ENCODE measurements around the gene EPHB4.
A peak's percentile ranks its signal among the peaks of the same experiment; 100 is the strongest.
"Not testable (repeated sequence)": the region's sequence is repeated elsewhere in the genome, so short reads cannot be mapped to it uniquely, and the experiment has no call there.

Gene EPHB4

GRCh38 chr7:100785878-100786277, 41.4 kb downstream of the EPHB4 start:
- DNase-seq = no peak

GRCh38 chr7:100783804-100784203, 43.5 kb downstream of the EPHB4 start:
- DNase-seq = no peak

DNA sequence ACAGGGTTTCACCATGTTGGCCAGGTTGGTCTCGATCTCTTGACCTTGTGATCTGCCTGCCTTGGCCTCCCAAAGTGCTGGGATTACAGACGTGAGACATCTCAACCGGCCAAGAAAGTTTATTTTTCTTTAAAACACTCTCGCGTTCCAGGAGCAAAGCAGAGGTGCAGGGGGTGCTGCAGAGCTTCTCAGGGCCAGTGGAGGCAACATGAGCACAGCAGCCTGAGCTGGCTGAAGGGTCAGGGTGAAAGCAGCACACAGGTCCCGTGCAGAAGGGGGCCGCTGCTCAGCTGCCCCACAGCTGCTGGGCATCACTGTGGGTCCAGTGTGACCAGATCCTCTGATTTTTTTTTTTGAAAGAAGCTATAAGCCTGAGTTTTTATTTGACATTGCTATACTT, 46.1 kb downstream of the EPHB4 start:
- no peak for DNase-seq

DNA sequence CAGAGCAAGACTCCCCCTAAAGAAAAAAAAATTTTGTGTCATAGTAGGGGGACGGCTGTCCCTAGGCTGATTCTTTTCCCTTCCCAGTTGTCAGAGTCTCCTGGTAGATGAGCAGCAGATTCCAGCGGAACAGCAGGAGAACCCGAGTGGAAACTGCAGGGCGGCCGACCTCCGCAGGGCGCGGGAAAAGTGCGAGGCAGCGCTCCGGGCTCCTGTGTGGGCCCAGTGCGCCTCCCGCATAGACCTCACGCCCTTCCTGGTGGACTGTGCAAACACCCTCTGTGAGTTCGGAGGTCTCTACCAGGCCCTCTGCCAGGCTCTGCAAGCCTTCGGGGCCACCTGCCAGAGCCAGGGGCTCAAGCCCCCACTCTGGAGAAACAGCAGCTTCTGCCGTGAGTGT, 48.0 kb downstream of the EPHB4 start:
- DNase-seq = no peak

DNA sequence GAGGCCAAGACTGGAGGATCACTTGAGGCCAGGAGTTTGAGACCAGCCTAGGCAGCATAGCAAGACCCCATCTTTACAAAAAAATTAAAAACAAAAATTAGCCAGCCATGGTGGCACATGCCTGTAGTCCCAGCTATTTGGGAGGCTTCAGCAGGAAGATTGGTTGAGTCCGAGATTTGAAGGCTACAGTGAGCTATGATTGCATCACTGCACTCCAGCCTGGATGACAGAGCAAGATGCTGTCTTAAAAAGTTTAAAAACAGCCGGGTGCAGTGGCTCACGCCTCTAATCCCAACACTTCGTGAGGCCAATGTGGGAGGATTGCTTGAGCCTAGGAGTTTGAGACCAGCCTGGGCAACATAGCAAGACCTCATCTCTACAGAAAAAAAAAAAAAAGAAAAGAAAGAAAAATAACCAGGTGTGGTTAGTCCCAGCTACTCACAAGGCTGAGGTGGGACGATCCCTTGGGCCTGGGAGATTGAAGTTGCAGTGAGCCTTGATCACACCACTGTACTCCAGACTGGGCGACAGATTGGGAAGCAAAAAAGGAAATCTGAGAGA, 49.2 kb downstream of the EPHB4 start:
- no peak for DNase-seq

- no peak for DNase-seq
Measured at GRCh38 chr7:100773491-100773890, 53.8 kb downstream of the EPHB4 start.

DNA sequence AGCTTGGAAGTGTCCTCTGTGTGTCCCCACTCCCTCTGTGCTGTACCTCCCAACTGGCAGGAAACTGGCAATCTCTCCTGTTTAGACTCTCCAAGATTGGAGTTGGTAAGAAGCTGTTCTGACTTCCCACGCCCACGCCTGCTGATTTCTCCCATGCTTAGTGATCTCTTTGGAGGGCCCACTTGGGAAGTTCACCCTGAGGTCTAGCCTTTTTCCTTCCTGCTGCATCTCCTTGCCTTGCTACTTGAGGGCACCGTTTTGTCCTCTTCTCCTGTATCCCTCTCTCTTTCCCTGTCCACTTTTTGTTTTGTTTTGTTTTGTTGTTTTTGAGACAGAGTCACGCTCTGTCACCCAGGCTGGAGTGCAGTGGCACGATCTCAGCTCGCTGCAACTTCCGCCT, 58.5 kb downstream of the EPHB4 start:
- DNase-seq = no peak

- no peak for DNase-seq
Measured at GRCh38 chr7:100765250-100765649, 62.1 kb downstream of the EPHB4 start.

DNA sequence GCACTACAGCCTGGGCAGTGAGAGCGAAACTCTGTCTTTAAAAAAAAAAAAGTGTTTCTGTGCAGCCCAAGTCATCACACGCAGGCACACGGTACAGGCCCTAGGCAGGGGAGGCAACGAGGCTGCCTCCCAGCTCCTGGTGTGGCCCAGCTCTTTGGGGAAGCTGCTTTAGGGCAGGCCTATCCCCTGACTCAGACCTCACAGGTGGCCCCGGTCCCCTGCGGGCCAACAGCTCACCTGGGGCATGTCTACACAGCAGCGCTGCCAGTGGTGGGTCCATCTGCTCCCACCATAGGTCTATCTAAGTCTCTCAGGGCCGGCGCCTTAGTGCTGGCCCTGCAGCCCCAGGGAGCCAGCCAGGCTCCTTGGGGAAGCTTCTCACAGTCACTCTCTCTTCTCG, 62.5 kb downstream of the EPHB4 start:
- DNase-seq = no peak

DNA sequence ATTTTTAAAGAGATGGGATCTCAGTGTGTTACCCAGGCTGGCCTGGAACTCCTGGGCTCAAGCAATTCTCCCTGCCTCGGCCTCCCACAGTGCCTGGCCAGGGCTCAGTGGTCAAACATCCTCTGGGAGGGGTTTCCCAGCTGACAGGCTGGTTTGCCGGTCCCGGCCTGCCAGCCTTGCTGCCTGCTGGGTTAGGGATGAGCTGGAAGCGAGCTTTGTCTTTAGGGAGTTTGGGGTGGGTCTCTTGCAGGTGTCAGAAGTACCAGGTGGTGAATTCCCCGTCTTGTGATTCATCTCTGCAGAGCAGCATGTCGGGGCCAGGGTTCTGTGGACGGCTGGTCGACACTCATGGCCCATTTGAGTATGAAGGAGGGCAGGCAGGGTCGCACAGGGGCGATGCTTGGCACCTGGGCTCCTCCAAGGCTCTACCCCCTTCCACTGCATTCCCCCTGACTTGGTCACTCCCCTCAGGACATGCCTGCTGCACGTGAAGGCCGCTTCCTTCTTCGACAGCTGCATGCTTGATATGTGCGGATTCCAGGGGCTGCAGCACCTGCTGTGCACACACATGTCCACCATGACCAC, 63.7 kb downstream of the EPHB4 start:
- DNase-seq = peak in 1 of 2 experiments; percentile 1

DNA sequence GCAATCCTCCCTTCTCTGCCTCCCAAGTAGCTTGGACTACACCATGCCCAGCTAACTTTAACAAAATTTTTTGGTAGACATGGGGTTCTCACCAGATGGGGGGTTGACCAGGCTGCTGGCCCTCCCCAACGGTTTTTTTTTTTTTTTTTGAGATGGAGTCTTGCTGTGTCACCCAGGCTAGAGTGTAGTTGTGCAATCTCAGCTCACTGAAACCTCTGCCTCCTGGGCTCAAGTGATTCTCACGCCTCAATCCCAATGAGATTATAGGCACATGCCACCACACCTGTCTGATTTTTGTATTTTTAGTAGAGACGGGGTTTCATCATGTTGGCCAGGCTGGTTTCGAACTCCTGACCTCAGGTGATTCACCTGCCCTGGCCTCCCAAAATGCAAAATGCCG, 64.5 kb downstream of the EPHB4 start:
- DNase-seq = not testable (repeated sequence)

DNA sequence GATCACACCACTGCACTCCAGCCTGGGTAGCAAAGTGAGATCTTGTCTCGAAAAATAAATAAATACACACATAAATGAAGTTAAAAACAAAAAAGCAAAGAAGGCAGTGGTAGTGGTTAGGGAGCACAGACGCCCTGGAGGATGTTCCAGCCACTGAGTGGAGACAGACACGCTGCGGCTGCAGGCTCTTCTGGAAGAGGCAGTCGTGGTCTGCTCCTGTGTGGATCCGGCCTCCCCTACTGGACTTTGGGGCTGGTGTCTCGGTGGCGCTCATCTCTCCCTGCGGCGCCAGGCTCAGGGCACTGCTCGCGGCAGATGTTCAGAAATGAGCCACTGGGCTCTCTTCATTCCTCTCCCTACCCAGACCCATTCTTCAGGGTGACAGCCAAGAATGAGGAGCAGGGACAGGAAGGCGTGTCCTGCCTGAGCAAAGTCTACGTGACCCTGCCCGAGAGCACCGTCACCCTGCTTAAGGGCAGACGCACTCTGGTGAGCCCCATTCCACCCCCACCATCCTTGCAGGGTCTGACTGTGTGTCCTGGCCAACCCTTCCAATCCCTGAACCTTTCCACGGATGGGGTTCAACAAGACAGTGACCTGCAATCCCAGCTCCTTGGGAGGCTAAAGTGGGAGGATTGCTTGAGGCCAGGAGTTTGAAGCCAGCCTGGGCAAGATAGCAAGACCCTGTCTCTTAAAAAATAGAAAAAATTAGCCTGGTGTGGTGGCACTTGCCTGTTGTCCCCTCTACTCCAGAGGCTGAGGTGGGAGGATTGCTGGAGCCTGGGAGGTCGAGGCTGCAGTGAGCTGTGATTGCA, 67.8 kb downstream of the EPHB4 start:
- no peak for DNase-seq

GRCh38 chr7:100753750-100754149, 73.6 kb downstream of the EPHB4 start:
- no peak for DNase-seq

- DNase-seq = no peak
Measured at GRCh38 chr7:100752994-100753393, 74.3 kb downstream of the EPHB4 start.

All from SHP77 (cell line).